GM23338 (cell line): ENCODE results near the gene VPS4A. TPM values are rescaled to one million over a fixed set of nuclear protein-coding genes. Genes with fewer than 3 reads are reported as not detected.

ENCODE experiments used
- ATAC-seq: fragments of 200-7000 bp; cut with Tn5 transposase; 3 replicates; pipeline ENCODE4 v1.9.1; 2020
- DNase-seq: peaks from one replicate; pipeline ENCODE4 v3.0.0-alpha.2; 2015; ENCODE audit warnings: low spot score
- H2AFZ ChIP-seq: fragments of 200-600 bp; sonication (generic); 2 replicates; pipeline ENCODE4 v1.8.0; 2016; ENCODE audit warnings: antibody characterized with exemption, mild to moderate bottlenecking, moderate library complexity
- H3F3A ChIP-seq: fragments of 200-600 bp; sonication (generic); replicated peaks from 2 replicates; pipeline ENCODE4 v1.8.0; 2017; ENCODE audit warnings: antibody characterized with exemption, mixed run types, low read depth
- H3K27ac ChIP-seq: fragments of 200-600 bp; sonication (generic); 2 replicates; pipeline ENCODE4 v1.6.1; 2016; ENCODE audit warnings: low read depth
- H3K27me3 ChIP-seq: fragments of 200-600 bp; sonication (generic); 2 replicates; pipeline ENCODE4 v1.8.0; 2016; ENCODE audit warnings: mild to moderate bottlenecking, mixed run types, moderate library complexity; ENCODE audit not compliant: insufficient read depth
- H3K36me3 ChIP-seq: fragments of 200-600 bp; sonication (generic); 2 replicates; pipeline ENCODE4 v1.8.0; 2016; ENCODE audit warnings: mild to moderate bottlenecking; ENCODE audit not compliant: insufficient read depth
- H3K4me1 ChIP-seq: fragments of 200-600 bp; sonication (generic); 2 replicates; pipeline ENCODE4 v1.8.0; 2016; ENCODE audit warnings: mild to moderate bottlenecking, moderate library complexity; ENCODE audit not compliant: insufficient read depth
- H3K4me2 ChIP-seq: fragments of 200-600 bp; sonication (generic); 2 replicates; pipeline ENCODE4 v1.7.1; 2017; ENCODE audit warnings: mixed run types
- H3K4me3 ChIP-seq: fragments of 200-600 bp; sonication (generic); 2 replicates; pipeline ENCODE4 v1.6.1; 2016; ENCODE audit warnings: mixed run types
- H3K79me2 ChIP-seq: fragments of 200-600 bp; sonication (generic); replicated peaks from 2 replicates; pipeline ENCODE4 v1.8.0; 2017; ENCODE audit warnings: mild to moderate bottlenecking; ENCODE audit not compliant: insufficient read depth
- H3K9me2 ChIP-seq: fragments of 200-600 bp; sonication (generic); 2 replicates; pipeline ENCODE4 v1.8.0; 2017; ENCODE audit not compliant: insufficient read depth
- H4K20me1 ChIP-seq: fragments of 200-600 bp; sonication (generic); replicated peaks from 2 replicates; pipeline ENCODE4 v1.8.0; 2017; ENCODE audit warnings: mild to moderate bottlenecking; ENCODE audit not compliant: insufficient read depth
- H3K27ac Mint-ChIP-seq: 2 replicates; pipeline ENCODE4 v1.8.0; 2020; ENCODE audit warnings: inconsistent platforms, mild to moderate bottlenecking, moderate library complexity, mixed read lengths
- H3K27me3 Mint-ChIP-seq: 3 replicates; pipeline ENCODE4 v1.8.0; 2022; ENCODE audit warnings: low read depth, mild to moderate bottlenecking, moderate library complexity, mixed read lengths, inconsistent platforms; ENCODE audit not compliant: insufficient read depth, poor library complexity
- H3K36me3 Mint-ChIP-seq: 3 replicates; pipeline ENCODE4 v1.8.0; 2021; ENCODE audit warnings: low read depth, mild to moderate bottlenecking, inconsistent platforms, moderate library complexity, mixed read lengths
- H3K4me1 Mint-ChIP-seq: 3 replicates; pipeline ENCODE4 v1.8.0; 2020; ENCODE audit warnings: mild to moderate bottlenecking, inconsistent platforms, mixed read lengths
- H3K4me3 Mint-ChIP-seq: 3 replicates; pipeline ENCODE4 v1.8.0; 2021; ENCODE audit warnings: moderate library complexity, mild to moderate bottlenecking, inconsistent platforms, mixed read lengths
- H3K9me3 Mint-ChIP-seq: 3 replicates; pipeline ENCODE4 v1.8.0; 2020; ENCODE audit warnings: moderate library complexity, mild to moderate bottlenecking, inconsistent platforms, mixed read lengths
- CREB1 ChIP-seq: fragments of 250-450 bp; sonication (Bioruptor Pico); IDR thresholded peaks from 2 replicates; pipeline ENCODE4 v1.5.0; 2020; ENCODE audit warnings: low read depth, mild to moderate bottlenecking, moderate library complexity
- EZH2 ChIP-seq: fragments of 200-600 bp; sonication (generic); IDR thresholded peaks from one replicate; pipeline ENCODE4 v1.8.0; 2017; ENCODE audit warnings: antibody characterized with exemption, mild to moderate bottlenecking, low read depth; ENCODE audit not compliant: unreplicated experiment
- EZH2phosphoT487 ChIP-seq: fragments of 200-600 bp; sonication (generic); IDR thresholded peaks from one replicate; pipeline ENCODE4 v1.8.1; 2018; ENCODE audit warnings: antibody characterized with exemption; ENCODE audit not compliant: unreplicated experiment
- JUNB ChIP-seq: IDR thresholded peaks from one replicate; pipeline ENCODE4 v1.6.1; 2016; ENCODE audit warnings: antibody characterized with exemption; ENCODE audit not compliant: unreplicated experiment
- NANOG ChIP-seq: IDR thresholded peaks from 2 replicates; pipeline ENCODE4 v1.6.1; 2016; ENCODE audit warnings: antibody characterized with exemption, borderline replicate concordance
- POLR2AphosphoS5 ChIP-seq: IDR thresholded peaks from 2 replicates; pipeline ENCODE4 v1.6.1; 2016; ENCODE audit warnings: antibody characterized with exemption, low read depth
- STAT1 ChIP-seq: IDR thresholded peaks from one replicate; pipeline ENCODE4 v1.6.1; 2016; ENCODE audit warnings: antibody characterized with exemption; ENCODE audit not compliant: unreplicated experiment
- ZNF114 ChIP-seq: fragments of 250-450 bp; sonication (Bioruptor Pico); IDR thresholded peaks from 2 replicates; pipeline ENCODE4 v1.5.0; 2020; ENCODE audit warnings: mild to moderate bottlenecking, moderate library complexity
- ZNF331 ChIP-seq: fragments of 250-450 bp; sonication (Bioruptor Pico); IDR thresholded peaks from 2 replicates; pipeline ENCODE4 v1.5.0; 2020; ENCODE audit warnings: low read depth, mild to moderate bottlenecking, moderate library complexity
- polyA plus RNA-seq: library from polyadenylated mRNA; unstranded; fragments of >200 nt; fragmentation: Nextera tagmentation; extraction: Ambion mirVana; gene quantifications from 2 replicates; pipeline ENCODE4 v1.2.1, GENCODE V29; 2016
- total RNA-seq: library from RNA; depleted of rRNA; stranded (reverse); fragments of >200 nt; shearing (Covaris generic); gene quantifications from 2 replicates; pipeline ENCODE4 v1.2.3, GENCODE V29; 2014
- TF ChIP-seq, protein P1 (sequence below), 2 experiments: fragments of 200-600 bp in 1 of 2; sonication (generic) in 1 of 2; conservative IDR thresholded peaks; 2 replicates each; pipeline versions ENCODE4 v1.5.1 to v1.6.1; 2016 to 2017; ENCODE audit warnings: antibody characterized with exemption in 2 of 2, low read depth in 2 of 2, mild to moderate bottlenecking in 2 of 2, moderate library complexity in 1 of 2
- TF ChIP-seq, protein P2 (sequence below): IDR thresholded peaks from 2 replicates; pipeline ENCODE4 v1.6.1; 2016; ENCODE audit warnings: antibody characterized with exemption
- TF ChIP-seq, protein P3 (sequence below): fragments of 250-450 bp; sonication (Bioruptor Pico); IDR thresholded peaks from 2 replicates; pipeline ENCODE4 v1.5.0; 2020; ENCODE audit warnings: mild to moderate bottlenecking, moderate library complexity
- TF ChIP-seq, protein P4 (sequence below): IDR thresholded peaks from one replicate; pipeline ENCODE4 v1.6.1; 2018; ENCODE audit warnings: antibody characterized with exemption; ENCODE audit not compliant: unreplicated experiment

Gene VPS4A
- total and polyA plus RNA-seq, 2 experiments from 2014 or later: 29.1 to 32.7 TPM

DNA sequence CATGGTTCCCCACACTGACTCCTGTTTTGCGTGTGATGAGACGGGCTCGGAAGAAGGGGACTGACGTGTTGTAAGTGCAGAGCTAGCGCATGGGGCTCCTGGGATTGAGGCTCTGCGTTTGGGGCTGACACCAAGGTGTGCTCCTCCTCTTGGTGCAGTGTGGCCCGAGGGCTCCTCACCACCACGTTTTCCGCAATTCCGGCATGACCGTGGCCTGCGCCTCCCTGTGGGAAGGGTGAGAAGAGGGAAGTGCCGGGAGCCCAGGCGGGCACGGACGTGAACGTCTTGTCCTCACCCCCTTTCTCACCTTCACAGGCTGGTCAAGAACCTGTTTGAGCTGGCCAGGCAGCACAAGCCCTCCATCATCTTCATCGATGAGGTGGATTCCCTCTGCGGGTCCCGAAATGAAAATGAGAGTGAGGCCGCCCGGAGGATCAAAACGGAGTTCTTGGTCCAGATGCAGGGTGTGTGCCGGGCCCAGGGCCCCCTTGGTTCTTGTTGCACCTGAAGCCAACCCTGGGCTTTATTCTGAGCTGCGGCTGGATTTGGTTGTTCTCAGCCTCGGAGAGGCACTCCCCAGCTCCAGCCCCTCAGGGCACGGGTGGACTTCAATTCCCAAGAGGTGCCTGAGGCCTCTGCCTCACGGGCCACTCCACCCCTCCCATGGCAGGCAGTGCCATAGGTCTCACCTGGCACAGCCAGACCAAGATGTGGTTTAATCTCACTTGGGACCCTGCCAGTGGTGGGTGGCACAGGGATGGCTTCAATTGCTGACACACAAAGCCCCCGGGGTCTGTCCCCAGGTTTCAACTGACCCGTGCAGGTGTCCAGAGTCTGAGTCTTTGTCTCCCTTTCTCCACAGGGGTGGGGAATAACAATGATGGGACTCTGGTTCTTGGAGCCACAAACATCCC lies 8.9 kb downstream of the VPS4A start:
- no peak overlapping the region for H3K27ac ChIP-seq
- peaks cover 17% of the 10 kb centered on the region for H4K20me1 ChIP-seq
- Mint-ChIP-seq H3K36me3 (peaks cover 80% of the 10 kb centered on the region), H3K9me3 (no peaks in the 10 kb centered on the region), H3K4me3 (no peak overlapping the region), H3K27me3 (peaks cover 14% of the 10 kb centered on the region), H3K27ac (no peak overlapping the region; the same call in 1 of the 2 replicates), H3K4me1 (no peaks in the 10 kb centered on the region; the same call in 2 of the 3 replicates)
- H3K27me3 ChIP-seq: no peaks in the 10 kb centered on the region
- TF ChIP-seq, protein P1, sequence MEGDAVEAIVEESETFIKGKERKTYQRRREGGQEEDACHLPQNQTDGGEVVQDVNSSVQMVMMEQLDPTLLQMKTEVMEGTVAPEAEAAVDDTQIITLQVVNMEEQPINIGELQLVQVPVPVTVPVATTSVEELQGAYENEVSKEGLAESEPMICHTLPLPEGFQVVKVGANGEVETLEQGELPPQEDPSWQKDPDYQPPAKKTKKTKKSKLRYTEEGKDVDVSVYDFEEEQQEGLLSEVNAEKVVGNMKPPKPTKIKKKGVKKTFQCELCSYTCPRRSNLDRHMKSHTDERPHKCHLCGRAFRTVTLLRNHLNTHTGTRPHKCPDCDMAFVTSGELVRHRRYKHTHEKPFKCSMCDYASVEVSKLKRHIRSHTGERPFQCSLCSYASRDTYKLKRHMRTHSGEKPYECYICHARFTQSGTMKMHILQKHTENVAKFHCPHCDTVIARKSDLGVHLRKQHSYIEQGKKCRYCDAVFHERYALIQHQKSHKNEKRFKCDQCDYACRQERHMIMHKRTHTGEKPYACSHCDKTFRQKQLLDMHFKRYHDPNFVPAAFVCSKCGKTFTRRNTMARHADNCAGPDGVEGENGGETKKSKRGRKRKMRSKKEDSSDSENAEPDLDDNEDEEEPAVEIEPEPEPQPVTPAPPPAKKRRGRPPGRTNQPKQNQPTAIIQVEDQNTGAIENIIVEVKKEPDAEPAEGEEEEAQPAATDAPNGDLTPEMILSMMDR (conservative IDR thresholded peaks at IDR 0.05; ENCODE audit: low read depth in 2 of 2): no peak
- no peak for TF ChIP-seq EZH2phosphoT487
- no peak for TF ChIP-seq STAT1
- TF ChIP-seq CREB1 (CRISPR knock-in tag): no peak
- TF ChIP-seq, protein P2, sequence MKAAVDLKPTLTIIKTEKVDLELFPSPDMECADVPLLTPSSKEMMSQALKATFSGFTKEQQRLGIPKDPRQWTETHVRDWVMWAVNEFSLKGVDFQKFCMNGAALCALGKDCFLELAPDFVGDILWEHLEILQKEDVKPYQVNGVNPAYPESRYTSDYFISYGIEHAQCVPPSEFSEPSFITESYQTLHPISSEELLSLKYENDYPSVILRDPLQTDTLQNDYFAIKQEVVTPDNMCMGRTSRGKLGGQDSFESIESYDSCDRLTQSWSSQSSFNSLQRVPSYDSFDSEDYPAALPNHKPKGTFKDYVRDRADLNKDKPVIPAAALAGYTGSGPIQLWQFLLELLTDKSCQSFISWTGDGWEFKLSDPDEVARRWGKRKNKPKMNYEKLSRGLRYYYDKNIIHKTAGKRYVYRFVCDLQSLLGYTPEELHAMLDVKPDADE: no peak
- TF ChIP-seq, protein P3, sequence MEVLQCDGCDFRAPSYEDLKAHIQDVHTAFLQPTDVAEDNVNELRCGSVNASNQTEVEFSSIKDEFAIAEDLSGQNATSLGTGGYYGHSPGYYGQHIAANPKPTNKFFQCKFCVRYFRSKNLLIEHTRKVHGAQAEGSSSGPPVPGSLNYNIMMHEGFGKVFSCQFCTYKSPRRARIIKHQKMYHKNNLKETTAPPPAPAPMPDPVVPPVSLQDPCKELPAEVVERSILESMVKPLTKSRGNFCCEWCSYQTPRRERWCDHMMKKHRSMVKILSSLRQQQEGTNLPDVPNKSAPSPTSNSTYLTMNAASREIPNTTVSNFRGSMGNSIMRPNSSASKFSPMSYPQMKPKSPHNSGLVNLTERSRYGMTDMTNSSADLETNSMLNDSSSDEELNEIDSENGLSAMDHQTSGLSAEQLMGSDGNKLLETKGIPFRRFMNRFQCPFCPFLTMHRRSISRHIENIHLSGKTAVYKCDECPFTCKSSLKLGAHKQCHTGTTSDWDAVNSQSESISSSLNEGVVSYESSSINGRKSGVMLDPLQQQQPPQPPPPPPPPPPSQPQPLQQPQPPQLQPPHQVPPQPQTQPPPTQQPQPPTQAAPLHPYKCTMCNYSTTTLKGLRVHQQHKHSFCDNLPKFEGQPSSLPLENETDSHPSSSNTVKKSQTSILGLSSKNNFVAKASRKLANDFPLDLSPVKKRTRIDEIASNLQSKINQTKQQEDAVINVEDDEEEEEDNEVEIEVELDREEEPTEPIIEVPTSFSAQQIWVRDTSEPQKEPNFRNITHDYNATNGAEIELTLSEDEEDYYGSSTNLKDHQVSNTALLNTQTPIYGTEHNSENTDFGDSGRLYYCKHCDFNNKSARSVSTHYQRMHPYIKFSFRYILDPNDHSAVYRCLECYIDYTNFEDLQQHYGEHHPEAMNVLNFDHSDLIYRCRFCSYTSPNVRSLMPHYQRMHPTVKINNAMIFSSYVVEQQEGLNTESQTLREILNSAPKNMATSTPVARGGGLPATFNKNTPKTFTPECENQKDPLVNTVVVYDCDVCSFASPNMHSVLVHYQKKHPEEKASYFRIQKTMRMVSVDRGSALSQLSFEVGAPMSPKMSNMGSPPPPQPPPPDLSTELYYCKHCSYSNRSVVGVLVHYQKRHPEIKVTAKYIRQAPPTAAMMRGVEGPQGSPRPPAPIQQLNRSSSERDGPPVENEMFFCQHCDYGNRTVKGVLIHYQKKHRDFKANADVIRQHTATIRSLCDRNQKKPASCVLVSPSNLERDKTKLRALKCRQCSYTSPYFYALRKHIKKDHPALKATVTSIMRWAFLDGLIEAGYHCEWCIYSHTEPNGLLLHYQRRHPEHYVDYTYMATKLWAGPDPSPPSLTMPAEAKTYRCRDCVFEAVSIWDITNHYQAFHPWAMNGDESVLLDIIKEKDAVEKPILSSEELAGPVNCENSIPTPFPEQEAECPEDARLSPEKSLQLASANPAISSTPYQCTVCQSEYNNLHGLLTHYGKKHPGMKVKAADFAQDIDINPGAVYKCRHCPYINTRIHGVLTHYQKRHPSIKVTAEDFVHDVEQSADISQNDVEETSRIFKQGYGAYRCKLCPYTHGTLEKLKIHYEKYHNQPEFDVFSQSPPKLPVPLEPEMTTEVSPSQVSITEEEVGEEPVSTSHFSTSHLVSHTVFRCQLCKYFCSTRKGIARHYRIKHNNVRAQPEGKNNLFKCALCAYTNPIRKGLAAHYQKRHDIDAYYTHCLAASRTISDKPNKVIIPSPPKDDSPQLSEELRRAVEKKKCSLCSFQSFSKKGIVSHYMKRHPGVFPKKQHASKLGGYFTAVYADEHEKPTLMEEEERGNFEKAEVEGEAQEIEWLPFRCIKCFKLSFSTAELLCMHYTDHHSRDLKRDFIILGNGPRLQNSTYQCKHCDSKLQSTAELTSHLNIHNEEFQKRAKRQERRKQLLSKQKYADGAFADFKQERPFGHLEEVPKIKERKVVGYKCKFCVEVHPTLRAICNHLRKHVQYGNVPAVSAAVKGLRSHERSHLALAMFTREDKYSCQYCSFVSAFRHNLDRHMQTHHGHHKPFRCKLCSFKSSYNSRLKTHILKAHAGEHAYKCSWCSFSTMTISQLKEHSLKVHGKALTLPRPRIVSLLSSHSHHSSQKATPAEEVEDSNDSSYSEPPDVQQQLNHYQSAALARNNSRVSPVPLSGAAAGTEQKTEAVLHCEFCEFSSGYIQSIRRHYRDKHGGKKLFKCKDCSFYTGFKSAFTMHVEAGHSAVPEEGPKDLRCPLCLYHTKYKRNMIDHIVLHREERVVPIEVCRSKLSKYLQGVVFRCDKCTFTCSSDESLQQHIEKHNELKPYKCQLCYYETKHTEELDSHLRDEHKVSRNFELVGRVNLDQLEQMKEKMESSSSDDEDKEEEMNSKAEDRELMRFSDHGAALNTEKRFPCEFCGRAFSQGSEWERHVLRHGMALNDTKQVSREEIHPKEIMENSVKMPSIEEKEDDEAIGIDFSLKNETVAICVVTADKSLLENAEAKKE (CRISPR knock-in tag): no peak
- no peak for TF ChIP-seq NANOG
- TF ChIP-seq ZNF331 (CRISPR knock-in tag): no peak
- TF ChIP-seq, protein P4, sequence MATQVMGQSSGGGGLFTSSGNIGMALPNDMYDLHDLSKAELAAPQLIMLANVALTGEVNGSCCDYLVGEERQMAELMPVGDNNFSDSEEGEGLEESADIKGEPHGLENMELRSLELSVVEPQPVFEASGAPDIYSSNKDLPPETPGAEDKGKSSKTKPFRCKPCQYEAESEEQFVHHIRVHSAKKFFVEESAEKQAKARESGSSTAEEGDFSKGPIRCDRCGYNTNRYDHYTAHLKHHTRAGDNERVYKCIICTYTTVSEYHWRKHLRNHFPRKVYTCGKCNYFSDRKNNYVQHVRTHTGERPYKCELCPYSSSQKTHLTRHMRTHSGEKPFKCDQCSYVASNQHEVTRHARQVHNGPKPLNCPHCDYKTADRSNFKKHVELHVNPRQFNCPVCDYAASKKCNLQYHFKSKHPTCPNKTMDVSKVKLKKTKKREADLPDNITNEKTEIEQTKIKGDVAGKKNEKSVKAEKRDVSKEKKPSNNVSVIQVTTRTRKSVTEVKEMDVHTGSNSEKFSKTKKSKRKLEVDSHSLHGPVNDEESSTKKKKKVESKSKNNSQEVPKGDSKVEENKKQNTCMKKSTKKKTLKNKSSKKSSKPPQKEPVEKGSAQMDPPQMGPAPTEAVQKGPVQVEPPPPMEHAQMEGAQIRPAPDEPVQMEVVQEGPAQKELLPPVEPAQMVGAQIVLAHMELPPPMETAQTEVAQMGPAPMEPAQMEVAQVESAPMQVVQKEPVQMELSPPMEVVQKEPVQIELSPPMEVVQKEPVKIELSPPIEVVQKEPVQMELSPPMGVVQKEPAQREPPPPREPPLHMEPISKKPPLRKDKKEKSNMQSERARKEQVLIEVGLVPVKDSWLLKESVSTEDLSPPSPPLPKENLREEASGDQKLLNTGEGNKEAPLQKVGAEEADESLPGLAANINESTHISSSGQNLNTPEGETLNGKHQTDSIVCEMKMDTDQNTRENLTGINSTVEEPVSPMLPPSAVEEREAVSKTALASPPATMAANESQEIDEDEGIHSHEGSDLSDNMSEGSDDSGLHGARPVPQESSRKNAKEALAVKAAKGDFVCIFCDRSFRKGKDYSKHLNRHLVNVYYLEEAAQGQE: no peak
- no peak for TF ChIP-seq EZH2
- TF ChIP-seq JUNB: no peak
- no peak for TF ChIP-seq POLR2AphosphoS5
- TF ChIP-seq ZNF114 (CRISPR knock-in tag): no peak
- peaks cover 7% of the 10 kb centered on the region; the same call in 1 of the 2 replicates for H3F3A ChIP-seq
- H3K79me2 ChIP-seq: peaks cover 11% of the 10 kb centered on the region
- no peaks in the 10 kb centered on the region for H3K9me2 ChIP-seq
- no peak overlapping the region for H3K4me2 ChIP-seq
- ATAC-seq (no peak), DNase-seq (no peak)
- no peak overlapping the region for H3K4me3 ChIP-seq
- H3K36me3 ChIP-seq: peaks cover 4% of the 10 kb centered on the region
- no peaks in the 10 kb centered on the region for H3K4me1 ChIP-seq
- H2AFZ ChIP-seq: no peak overlapping the region
